Measurements from ENCODE around the gene CACUL1.
A peak's percentile ranks its signal among the peaks of the same experiment; 100 is the strongest.

Gene CACUL1

DNA sequence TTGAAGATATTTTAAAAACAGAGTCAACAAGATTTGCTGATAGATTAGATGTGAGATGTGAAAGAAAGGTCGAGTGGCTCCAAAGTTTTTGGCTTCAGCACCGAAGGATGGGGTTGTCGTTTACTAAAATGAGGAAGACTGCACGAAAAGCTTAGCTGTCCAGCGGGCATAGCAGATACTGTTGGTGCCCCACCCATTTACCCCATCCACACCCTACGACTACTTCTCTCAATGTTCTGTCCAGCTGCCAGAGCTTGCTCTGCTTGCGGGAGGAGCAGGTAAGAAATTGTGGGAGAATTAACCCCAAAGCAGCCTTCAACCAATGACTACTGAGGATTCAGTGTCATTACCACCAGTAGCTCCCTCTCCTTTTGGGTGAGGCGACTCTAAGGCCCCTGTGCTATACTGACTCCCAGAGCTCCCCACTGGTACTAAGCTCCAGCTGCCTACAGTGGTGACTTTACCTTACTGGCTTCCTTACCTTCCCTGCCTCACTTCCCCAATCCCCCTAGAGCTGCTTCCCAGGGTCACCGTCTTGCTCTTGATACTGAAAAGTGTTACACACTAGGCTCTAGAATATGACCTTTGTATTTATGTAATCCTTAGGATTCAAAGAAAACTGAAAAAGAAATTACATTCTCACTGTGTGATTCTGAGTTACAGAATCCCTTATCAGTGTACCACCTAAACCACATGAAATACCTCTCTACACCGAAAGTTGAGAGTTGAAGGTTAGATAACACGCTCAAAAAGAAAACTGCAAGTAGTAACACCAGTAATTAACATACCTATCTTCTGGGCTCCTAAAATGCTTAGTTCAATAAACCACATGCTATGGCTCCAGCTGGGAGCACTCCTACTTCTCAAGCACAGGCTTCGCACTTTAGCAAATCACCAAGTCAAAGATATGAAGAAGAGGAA is 22.3 kb downstream of the CACUL1 start:
- FAIRE-seq, result no peak

GRCh38 chr10:118730756-118731456 is 23.9 kb downstream of the CACUL1 start:
- no peak for FAIRE-seq

DNA sequence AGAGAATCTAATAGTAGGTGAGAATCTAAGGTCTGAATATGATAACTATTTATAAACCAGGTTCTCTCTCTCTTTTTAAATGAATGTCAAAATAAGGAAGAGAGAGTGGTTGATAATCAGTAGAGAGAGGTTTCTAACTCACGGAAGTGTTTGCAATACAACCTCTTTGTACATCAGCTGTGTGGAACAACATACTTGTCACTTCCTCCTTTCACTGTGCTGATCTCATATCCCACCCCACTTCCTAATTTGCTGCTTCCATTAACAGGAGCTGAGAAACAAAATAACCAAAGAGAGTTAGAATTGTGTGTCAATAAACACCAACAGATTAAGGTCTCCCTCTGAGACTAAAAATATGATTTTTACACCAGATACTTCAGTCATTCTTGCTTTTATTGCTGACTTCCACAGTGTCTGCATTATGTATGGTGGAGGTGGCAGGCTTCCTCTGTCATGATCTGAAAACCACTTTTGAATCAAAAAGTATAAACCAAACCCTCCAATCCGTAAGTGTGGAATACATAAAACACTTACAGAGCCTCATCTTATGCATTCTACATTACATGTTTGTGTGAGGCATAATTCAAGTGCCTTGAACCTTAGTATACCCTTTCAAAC is 25.0 kb downstream of the CACUL1 start:
- FAIRE-seq, result no peak

DNA sequence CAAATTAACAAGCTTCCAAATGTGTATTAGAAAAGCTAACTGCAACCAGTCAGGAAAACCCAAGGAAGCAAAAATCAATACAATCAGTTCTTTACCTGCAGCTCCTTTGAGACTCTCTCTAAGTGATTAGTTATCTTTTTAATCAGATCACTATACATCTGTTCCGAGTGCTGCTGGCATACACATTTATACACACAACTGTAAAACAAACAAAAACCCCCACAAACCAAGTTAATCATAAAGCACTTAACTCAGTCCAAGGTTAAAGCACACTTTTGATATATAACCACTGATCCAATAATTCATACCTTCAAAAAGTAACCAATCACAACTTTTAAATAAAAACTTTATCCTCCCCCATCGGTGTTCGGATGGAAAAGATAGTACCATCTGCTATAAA is 25.6 kb downstream of the CACUL1 start:
- FAIRE-seq, result no peak

GRCh38 chr10:118725886-118726500 is 28.8 kb downstream of the CACUL1 start:
- no peak for FAIRE-seq

DNA sequence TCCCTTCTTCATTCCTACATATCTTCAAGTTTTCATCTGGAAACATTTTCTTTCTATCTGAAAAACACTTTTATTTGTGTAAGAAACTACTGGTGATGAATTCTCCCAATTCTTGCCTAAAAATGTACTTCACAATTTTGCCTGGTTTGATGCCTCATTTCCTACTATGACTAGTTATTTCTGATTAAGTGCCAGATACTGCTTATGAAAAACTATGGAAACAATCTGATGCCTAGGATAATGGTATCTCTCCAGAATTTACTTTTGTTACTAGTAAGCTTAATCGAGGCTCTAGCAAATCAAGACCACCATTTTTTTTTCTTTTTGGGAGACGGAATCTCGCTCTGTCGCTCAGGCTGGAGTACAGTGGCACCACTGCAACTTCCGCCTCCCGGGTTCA is 31.3 kb downstream of the CACUL1 start:
- no peak for FAIRE-seq

GRCh38 chr10:118721539-118721876 is 33.3 kb downstream of the CACUL1 start:
- FAIRE-seq, result no peak

GRCh38 chr10:118720685-118721538 is 33.9 kb downstream of the CACUL1 start:
- peak; percentile 98 for FAIRE-seq

GRCh38 chr10:118714366-118714765 is 40.4 kb downstream of the CACUL1 start:
- FAIRE-seq, result no peak

- no peak for FAIRE-seq
These were observed 41.7 kb downstream of the CACUL1 start for GRCh38 chr10:118712930-118713634.

- no peak for FAIRE-seq
These were observed 42.7 kb downstream of the CACUL1 start for GRCh38 chr10:118712080-118712479.

GRCh38 chr10:118710487-118710886 is 44.3 kb downstream of the CACUL1 start:
- no peak for FAIRE-seq

- no peak for FAIRE-seq
These were observed 46.2 kb downstream of the CACUL1 start for GRCh38 chr10:118708571-118708970.

DNA sequence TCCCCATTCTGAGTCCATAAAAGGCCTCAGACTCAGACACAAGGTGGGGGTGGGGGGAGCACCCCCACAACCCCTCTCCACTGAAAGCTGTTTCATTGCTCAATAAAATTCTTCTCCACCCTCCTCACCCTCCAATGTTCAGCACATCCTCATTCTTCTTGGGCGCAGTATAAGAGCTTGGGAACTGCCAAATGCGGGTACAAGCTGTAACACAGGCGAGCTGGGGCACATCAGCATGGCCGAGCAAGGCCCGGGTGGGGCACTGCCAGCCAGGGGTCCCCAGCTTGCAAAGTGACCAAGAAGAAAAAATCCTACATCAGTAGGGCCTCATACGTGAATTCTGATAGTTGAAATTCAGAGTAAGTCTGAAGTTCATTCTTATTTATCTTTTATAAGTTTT is 50.1 kb downstream of the CACUL1 start:
- FAIRE-seq, result no peak

DNA sequence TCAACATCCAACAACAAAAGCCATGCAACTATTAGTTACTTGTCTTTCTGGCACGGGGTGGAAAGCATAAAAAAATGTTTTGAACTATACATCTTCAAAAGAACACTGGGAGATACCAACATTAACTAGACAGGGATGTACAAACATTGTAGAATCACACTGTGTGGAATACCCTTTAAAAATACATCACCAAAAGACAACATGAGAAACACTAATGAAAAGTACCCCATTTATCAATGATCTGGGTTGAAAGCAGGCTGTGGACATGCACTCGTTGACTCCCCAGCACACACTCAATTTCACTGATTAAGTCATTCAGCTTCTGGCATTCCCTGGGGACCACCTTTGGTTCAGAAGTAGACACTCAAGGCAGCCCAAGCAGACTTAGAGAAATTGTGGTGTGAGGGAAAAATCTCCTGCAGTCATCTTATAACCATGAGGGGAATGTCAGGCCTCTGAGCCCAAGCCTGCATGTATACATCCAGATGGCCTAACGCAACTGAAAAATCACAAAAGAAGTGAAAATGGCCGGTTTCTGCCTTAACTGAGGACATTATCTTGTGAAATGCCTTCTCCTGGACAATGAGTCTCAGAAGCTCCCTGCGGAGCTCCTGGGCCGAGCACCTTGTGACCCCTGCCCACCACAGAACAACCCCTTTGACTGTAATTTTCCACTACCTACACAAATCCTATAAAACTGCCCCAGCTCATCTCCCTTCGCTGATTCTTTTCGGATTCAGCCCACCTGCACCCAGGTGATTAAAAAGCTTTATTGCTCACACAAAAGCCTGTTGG is 53.0 kb downstream of the CACUL1 start:
- no peak for FAIRE-seq

GRCh38 chr10:118698421-118698820 is 56.3 kb downstream of the CACUL1 start:
- FAIRE-seq, result no peak

- no peak for FAIRE-seq
These were observed 59.9 kb downstream of the CACUL1 start for GRCh38 chr10:118694848-118695247.

DNA sequence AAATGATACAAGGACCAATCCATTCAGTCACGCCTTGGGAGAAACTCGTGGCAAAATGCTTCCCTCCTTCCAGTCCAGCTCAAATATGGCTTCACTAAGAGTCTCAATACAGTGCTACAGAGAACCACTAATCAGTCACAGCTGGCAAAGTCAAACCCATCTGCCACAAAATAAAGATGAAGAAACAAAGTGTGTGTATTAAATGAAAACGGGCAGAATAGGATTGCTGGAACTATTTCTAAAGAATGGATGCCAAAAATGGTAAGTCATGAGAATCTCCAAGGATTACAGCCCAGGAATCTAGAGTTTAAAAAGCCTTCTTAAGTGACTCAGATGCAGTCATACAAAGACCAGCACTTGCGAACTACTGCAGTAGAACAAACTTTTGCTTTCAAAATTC is 61.9 kb downstream of the CACUL1 start:
- no peak for FAIRE-seq

- no peak for FAIRE-seq
These were observed 65.5 kb downstream of the CACUL1 start for GRCh38 chr10:118689070-118689858.

DNA sequence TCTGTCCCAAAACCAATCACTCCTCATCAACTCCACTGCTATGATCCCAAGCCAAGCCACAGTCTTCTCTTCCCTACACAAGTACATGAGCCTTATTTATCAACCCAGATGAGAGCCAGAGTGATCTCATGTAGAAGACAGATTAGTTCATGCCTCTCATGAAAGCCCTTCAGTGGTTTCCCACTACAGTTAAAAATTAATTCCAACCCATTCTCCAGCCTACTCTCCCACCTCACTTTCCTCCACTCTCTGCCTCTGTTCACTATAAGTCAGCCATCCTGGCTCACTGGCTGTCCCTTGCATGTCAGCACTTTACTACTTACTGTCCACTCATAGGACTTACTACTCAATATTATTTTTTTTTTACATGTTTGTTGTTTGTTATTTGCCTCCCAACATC is 67.3 kb downstream of the CACUL1 start:
- FAIRE-seq, result no peak

All from A204.1 (cell line).